ENCODE results near the gene DOCK8. TPM values are rescaled to one million over a fixed set of nuclear protein-coding genes. Genes with fewer than 3 reads are reported as not detected.

The DOCK8 gene
- total RNA-seq, 2 experiments from 2014 or later: 59.0 to 145 TPM

GRCh38 chr9:224582-225520 is 10.2 kb downstream of the DOCK8 start:
- H3K4me3 ChIP-seq (ENCODE audit: low read depth, low read length, poor library complexity, severe bottlenecking): no peak overlapping the region
- intact Hi-C loops (cut with micrococcal nuclease; ENCODE audit: unreplicated experiment): no loop called here
- TF ChIP-seq EZH2phosphoT487 (IDR thresholded peaks at IDR 0.05; ENCODE audit: borderline replicate concordance, low read depth, low read length): no peak
- TF ChIP-seq CTCF (conservative IDR thresholded peaks at IDR 0.05; ENCODE audit: low read length): no peak
- ChIA-PET POLR2A (interaction anchor here (0.8 kb wide), 1 partner anchor 20 kb away, joined by 3 read pairs; no protein-coding TSS in a partner anchor), CTCF (ENCODE audit: unreplicated experiment) (interaction anchor here (1.2 kb wide), 1 partner anchor 9 kb away, joined by 3 read pairs; no protein-coding TSS in a partner anchor)
- no peaks in the 10 kb centered on the region for H3K36me3 ChIP-seq (ENCODE audit: insufficient read depth, low read length)
- no TSS peak for BruUV-seq (replicated peaks)
- H3K4me2 ChIP-seq (ENCODE audit: low read length): no peak overlapping the region
- H3K4me1 ChIP-seq (ENCODE audit: insufficient read depth, low read length, poor library complexity, severe bottlenecking): no peaks in the 10 kb centered on the region
- H2AFZ ChIP-seq (ENCODE audit: low read length): no peak overlapping the region
- no peak for DNase-seq (ENCODE audit: low spot score)
- no peaks in the 10 kb centered on the region for H3K9me3 ChIP-seq (ENCODE audit: low read length)
- no peak overlapping the region for H3K27ac ChIP-seq (ENCODE audit: low read depth, low read length, poor library complexity, severe bottlenecking)
- H3K79me2 ChIP-seq (ENCODE audit: insufficient read depth, low read depth, low read length): no peaks in the 10 kb centered on the region
- no peaks in the 10 kb centered on the region for H3K9me2 ChIP-seq (ENCODE audit: insufficient read depth, low read length)
- H4K20me1 ChIP-seq (ENCODE audit: insufficient read depth, low read length): no peaks in the 10 kb centered on the region

GRCh38 chr9:227860-228259 is 13.2 kb downstream of the DOCK8 start:
- intact Hi-C loops (cut with micrococcal nuclease; ENCODE audit: unreplicated experiment): no loop called here
- Histone ChIP-seq H3K4me3 (ENCODE audit: low read depth, low read length, poor library complexity, severe bottlenecking) (no peak overlapping the region), H3K79me2 (ENCODE audit: insufficient read depth, low read depth, low read length) (no peaks in the 10 kb centered on the region), H3K27ac (ENCODE audit: low read depth, low read length, poor library complexity, severe bottlenecking) (no peak overlapping the region), H3K9me3 (ENCODE audit: low read length) (no peaks in the 10 kb centered on the region), H3K9me2 (ENCODE audit: insufficient read depth, low read length) (no peaks in the 10 kb centered on the region), H3K4me2 (ENCODE audit: low read length) (no peak overlapping the region), H4K20me1 (ENCODE audit: insufficient read depth, low read length) (no peaks in the 10 kb centered on the region), H2AFZ (ENCODE audit: low read length) (no peak overlapping the region), H3K4me1 (ENCODE audit: insufficient read depth, low read length, poor library complexity, severe bottlenecking) (no peaks in the 10 kb centered on the region), H3K36me3 (ENCODE audit: insufficient read depth, low read length) (no peaks in the 10 kb centered on the region)
- POLR2A ChIA-PET: no interaction called here
- DNase-seq (ENCODE audit: low spot score): no peak
- TF ChIP-seq EZH2phosphoT487 (IDR thresholded peaks at IDR 0.05; ENCODE audit: borderline replicate concordance, low read depth, low read length) (no peak), CTCF (conservative IDR thresholded peaks at IDR 0.05; ENCODE audit: low read length) (no peak)
- CTCF ChIA-PET (ENCODE audit: unreplicated experiment): no interaction called here
- no TSS peak for BruUV-seq (replicated peaks)
